Coronary artery (tissue), 2 donors: ENCODE data around the gene ARSD.
"Not testable (repeated sequence)": the region's sequence is repeated elsewhere in the genome, so short reads cannot be mapped to it uniquely, and the experiment has no call there.

Experiments
- DNase-seq: peaks from one replicate; pipeline ENCODE4 v3.0.0-alpha.2; 2017; ENCODE audit warnings: low spot score
- H3K27ac ChIP-seq, 2 donors: fragments of 200-600 bp; sonication (generic); one replicate each; pipeline ENCODE4 v1.5.1; 2016 to 2019
- H3K4me3 ChIP-seq: fragments of 200-600 bp; sonication (generic); 2 replicates; pipeline ENCODE4 v1.5.1; 2016; ENCODE audit warnings: mild to moderate bottlenecking, moderate library complexity
- TF ChIP-seq, protein P1 (sequence below): fragments of 200-600 bp; sonication (generic); IDR thresholded peaks from one replicate; pipeline ENCODE4 v1.5.1; 2019; ENCODE audit warnings: antibody characterized with exemption

Gene ARSD

DNA sequence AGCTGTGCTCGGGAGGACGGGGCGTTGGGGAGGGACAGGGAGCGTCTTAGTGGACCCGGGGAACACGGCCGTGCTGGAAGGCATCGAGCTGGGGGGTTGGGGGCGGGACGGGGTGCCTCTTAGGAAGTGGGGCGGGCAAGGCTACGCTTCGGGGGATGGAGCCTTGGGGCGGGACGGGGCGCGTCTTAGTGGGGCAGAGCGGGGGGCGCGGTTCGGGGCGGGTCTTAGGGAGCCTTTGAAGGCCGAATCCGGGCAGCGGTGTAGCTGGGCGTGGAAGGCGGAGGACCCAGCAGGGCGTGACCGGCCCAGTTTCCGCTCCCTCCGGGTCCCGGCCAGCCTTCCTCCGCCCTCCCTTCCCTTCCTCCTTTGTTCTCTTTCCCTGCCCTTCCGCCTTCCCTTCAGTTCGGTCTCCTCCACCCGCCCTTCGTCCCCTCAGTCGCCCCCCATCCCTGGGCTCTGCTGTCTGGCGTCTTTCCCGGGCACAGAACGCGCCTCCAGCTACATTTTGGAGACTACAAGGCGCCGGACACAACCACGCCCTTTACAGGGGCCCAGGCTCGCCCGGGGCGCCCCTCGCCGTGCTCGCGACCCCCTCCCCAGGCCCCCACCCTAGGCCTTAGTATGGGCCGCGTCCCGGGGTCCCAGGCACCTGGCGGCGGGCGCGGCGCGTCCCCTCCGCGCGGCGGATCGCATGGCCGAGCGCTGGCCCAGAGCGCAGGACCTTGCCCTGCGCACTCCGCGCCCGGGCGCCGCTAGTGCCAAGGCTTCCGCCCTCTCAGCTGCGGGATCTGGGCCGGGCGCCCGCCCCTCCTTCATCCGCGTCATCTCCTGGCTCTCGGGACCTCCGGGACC lies at the start of gene ARSD:
ARSD (minus strand) TSS at position 757 of the 852 bp plus-strand sequence; CDS start at position 693, 64 bp downstream.
- DNase-seq, result peak; percentile 96
- Histone ChIP-seq H3K4me3 (peak within 1 kb of the TSS; percentile 91), H3K27ac (peak within 1 kb of the TSS; percentile 93 to 97)
- TF ChIP-seq, protein P1, sequence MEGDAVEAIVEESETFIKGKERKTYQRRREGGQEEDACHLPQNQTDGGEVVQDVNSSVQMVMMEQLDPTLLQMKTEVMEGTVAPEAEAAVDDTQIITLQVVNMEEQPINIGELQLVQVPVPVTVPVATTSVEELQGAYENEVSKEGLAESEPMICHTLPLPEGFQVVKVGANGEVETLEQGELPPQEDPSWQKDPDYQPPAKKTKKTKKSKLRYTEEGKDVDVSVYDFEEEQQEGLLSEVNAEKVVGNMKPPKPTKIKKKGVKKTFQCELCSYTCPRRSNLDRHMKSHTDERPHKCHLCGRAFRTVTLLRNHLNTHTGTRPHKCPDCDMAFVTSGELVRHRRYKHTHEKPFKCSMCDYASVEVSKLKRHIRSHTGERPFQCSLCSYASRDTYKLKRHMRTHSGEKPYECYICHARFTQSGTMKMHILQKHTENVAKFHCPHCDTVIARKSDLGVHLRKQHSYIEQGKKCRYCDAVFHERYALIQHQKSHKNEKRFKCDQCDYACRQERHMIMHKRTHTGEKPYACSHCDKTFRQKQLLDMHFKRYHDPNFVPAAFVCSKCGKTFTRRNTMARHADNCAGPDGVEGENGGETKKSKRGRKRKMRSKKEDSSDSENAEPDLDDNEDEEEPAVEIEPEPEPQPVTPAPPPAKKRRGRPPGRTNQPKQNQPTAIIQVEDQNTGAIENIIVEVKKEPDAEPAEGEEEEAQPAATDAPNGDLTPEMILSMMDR, result no peak

- not testable (repeated sequence) for DNase-seq, H3K4me3 ChIP-seq
These were observed 49.5 kb upstream of the ARSD start for GRCh38 chrX:2978639-2979038.

DNA sequence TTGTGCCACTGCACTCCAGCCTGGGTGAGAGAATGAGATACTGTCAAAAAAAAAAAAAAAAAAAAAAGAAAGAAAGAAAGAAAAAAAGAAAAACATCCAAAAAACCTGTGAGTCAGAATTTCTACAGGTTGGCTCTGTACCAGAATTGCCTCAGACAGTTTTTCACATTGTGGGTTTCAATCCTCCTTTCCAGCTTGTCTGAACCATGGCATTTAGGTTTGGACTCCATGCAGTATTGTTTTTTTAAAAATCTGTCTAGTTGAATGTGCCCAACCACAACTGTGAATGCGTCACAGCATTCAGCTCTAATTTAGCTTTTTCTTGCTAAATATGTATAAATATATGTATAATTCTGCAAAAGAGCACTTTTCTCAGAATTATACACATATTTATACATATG lies 45.8 kb upstream of the ARSD start:
- TF ChIP-seq, protein P1, result no peak
- no peak overlapping the region for H3K4me3 ChIP-seq
- DNase-seq, result no peak
- H3K27ac ChIP-seq, result no peak overlapping the region

More at GRCh38 chrX:2978639-2979038, 49.5 kb upstream of the ARSD start:
- not testable (repeated sequence) for H3K27ac ChIP-seq

- TF ChIP-seq, protein P1, result no peak
- DNase-seq, result no peak
- H3K27ac ChIP-seq, result no peak overlapping the region
- no peak overlapping the region for H3K4me3 ChIP-seq
These were observed 43.3 kb upstream of the ARSD start for GRCh38 chrX:2972391-2972790.

DNA sequence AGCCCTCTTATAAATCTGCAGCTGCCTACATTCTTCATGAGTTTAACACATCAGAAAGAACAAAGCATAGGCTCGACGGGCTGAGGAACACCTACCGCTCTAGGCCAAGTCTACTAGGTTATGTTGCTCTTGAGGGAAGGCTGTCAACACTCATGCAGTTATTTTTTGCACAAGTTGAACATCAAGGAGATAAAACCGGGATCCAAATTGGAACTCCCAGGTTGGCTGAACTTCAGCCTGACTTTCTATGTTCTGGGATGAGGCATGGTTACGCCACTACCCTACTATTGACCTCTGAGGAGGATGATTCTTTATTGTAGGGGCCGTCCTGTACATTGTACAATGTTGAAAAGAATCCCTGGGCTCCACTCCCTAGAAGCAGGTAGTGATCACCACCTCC lies 39.9 kb upstream of the ARSD start:
- DNase-seq, result no peak
- no peak overlapping the region for H3K4me3 ChIP-seq
- H3K27ac ChIP-seq, result no peak overlapping the region
- TF ChIP-seq, protein P1, result no peak

- peak overlapping the region; percentile 52 for H3K4me3 ChIP-seq
- DNase-seq, result no peak
These were observed 39.1 kb upstream of the ARSD start for GRCh38 chrX:2967998-2968909.

DNA sequence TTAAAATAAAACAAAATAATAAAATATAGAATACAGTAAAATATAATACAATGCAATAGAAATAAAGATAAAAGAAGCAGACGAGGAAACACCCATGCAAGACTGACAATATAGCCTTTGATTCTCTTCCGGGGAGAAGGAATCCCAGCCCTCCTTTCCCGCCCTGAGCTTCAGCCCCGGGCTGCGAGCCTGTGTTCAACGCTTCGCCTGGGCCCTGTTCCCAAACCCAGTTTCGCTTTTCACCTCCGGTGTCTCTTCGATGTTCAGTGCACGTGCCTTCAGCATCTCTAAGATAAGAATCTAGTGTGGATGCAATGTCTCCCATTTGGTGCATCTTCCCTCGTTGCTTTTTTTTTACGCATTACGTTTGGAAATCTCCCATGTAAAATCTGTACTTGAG lies 38.4 kb upstream of the ARSD start:
- TF ChIP-seq, protein P1, result no peak
- Histone ChIP-seq H3K27ac (no peak overlapping the region), H3K4me3 (no peak overlapping the region)
- DNase-seq, result no peak

More at GRCh38 chrX:2967998-2968909, 39.1 kb upstream of the ARSD start:
- no peak overlapping the region for H3K27ac ChIP-seq
- TF ChIP-seq, protein P1, result no peak
